Astrocyte of the cerebellum (primary cell): ENCODE results near the gene COL23A1.
"Not testable (repeated sequence)": the region's sequence is repeated elsewhere in the genome, so short reads cannot be mapped to it uniquely, and the experiment has no call there.

Source experiments
- DNase-seq: peaks from one replicate; pipeline ENCODE4 v3.0.0-alpha.2; 2011; ENCODE audit warnings: low read depth
- H3K4me3 ChIP-seq: 2 replicates; pipeline ENCODE4 v1.5.1; 2011; ENCODE audit warnings: mild to moderate bottlenecking, low read depth, low read length, moderate library complexity
- in situ Hi-C: cut with HindIII; loops from 2 replicates; pipeline ENCODE4 v1.10.0; 2017; ENCODE audit warnings: low sequenced_read_pairs
- TF ChIP-seq, protein P1 (sequence below): IDR thresholded peaks from 2 replicates; pipeline ENCODE4 v1.5.1; 2012; ENCODE audit warnings: low read length, low read depth, moderate library complexity, mild to moderate bottlenecking; ENCODE audit errors: missing control alignments

The COL23A1 gene

GRCh38 chr5:178242416-178242815 lies 347.8 kb downstream of the COL23A1 start:
- TF ChIP-seq, protein P1, sequence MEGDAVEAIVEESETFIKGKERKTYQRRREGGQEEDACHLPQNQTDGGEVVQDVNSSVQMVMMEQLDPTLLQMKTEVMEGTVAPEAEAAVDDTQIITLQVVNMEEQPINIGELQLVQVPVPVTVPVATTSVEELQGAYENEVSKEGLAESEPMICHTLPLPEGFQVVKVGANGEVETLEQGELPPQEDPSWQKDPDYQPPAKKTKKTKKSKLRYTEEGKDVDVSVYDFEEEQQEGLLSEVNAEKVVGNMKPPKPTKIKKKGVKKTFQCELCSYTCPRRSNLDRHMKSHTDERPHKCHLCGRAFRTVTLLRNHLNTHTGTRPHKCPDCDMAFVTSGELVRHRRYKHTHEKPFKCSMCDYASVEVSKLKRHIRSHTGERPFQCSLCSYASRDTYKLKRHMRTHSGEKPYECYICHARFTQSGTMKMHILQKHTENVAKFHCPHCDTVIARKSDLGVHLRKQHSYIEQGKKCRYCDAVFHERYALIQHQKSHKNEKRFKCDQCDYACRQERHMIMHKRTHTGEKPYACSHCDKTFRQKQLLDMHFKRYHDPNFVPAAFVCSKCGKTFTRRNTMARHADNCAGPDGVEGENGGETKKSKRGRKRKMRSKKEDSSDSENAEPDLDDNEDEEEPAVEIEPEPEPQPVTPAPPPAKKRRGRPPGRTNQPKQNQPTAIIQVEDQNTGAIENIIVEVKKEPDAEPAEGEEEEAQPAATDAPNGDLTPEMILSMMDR: no peak
- DNase-seq: no peak
- in situ Hi-C loops: no loop called here
- H3K4me3 ChIP-seq: no peak overlapping the region

DNA sequence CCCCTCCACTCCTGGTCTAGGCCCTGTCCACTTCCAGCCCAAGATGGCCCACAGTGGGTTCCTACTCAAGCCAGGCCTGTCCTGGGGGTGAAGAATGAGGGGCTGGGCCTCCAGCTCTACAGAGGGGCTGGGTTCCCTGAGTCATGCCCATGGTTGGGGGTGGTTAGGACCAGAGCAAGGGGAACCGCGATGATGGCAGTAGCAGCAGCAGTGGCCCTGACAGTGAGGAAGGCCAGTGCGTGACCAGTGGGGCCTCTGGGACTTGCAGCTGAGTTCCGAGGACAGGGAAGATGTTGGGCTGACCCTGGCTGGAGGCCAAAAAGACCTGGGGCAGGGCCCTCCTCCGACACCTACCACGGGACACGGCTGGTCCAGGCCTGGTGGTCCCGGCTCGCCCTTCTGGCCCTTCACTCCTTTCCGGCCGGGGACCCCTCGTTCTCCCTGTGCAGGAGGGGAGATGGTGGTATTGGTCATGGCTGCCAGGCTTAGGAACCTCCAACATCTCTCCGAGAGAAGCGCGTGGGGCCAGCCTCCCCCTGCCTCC lies 348.4 kb downstream of the COL23A1 start:
- H3K4me3 ChIP-seq: no peak overlapping the region
- in situ Hi-C loops: no loop called here
- DNase-seq: no peak
- TF ChIP-seq, protein P1: no peak

DNA sequence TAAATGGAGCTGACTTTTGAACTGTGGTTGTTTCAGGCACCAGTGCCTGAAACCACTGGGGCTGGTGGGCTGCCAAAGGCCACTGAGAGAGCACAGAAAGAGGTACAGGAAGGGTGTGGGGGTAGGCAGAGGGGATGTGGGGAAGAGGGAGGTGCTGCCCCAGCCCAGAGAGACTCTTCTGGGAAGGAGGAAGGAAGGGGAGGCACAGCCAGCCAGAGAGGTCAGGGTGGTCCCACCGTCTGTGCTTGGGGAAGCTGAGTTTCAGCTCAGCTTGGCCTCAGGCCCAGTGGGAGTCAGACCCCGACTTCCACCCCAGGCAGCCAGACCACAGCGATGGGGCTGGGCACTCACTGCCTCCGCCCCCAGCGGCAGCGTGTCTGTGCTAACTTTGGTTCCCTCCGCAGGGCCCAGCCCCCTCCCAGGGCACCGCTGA lies 348.9 kb downstream of the COL23A1 start:
- TF ChIP-seq, protein P1: no peak
- in situ Hi-C loops: no loop called here
- DNase-seq: no peak
- H3K4me3 ChIP-seq: no peak overlapping the region

DNA sequence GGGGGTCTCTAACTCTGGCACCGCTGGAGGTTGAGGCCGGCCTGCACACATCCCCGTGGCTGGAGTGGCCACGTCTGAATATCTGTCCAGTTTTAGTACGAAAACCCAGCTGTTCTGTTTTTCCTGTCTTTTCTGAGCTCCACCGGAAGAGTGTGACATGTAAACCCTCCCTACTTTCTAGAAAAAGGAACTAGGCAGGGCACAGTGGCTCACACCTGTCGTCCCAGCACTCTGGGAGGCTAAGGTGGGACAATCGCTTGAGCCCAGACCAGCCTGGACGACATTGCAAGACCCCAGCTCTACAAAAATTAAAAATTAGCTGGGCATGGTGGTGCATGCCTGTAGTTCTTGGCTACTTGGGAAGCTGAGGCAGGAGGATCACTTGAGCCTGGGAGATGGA lies 349.4 kb downstream of the COL23A1 start:
- no peak overlapping the region for H3K4me3 ChIP-seq
- TF ChIP-seq, protein P1: no peak
- in situ Hi-C loops: no loop called here
- DNase-seq: no peak

- DNase-seq: no peak
- no peak overlapping the region for H3K4me3 ChIP-seq
- TF ChIP-seq, protein P1: no peak
- in situ Hi-C loops: no loop called here
These were observed 349.9 kb downstream of the COL23A1 start for GRCh38 chr5:178240341-178240741.

- in situ Hi-C loops, DNase-seq, H3K4me3 ChIP-seq: not testable (repeated sequence)
These were observed 350.4 kb downstream of the COL23A1 start for GRCh38 chr5:178239626-178240301.
